PC-9 (cell line): ENCODE measurements around the gene CGN. TPM values are rescaled to one million over a fixed set of nuclear protein-coding genes. Genes with fewer than 3 reads are reported as not detected.
"Not testable (repeated sequence)": the region's sequence is repeated elsewhere in the genome, so short reads cannot be mapped to it uniquely, and the experiment has no call there.

Experiments
- BruUV-seq: library from RNA; stranded (reverse); fragments of 400-500 nt; replicated peaks from 2 replicates; lab custom pipeline; 2021; lab: Mats Ljungman, UMichigan
- CTCF ChIA-PET: fragments of 300-600 bp; sonication (Branson Sonifier 250); formaldehyde crosslinking; loops from one replicate; lab custom pipeline; 2022; ENCODE audit warnings: antibody characterized with exemption; lab: Charles Lee
- POLR2A ChIA-PET: fragments of 300-600 bp; sonication (Branson Sonifier 250); formaldehyde crosslinking; loops from one replicate; lab custom pipeline; 2022; ENCODE audit warnings: antibody characterized with exemption; ENCODE audit not compliant: unreplicated experiment; lab: Charles Lee
- DNase-seq, 2 experiments: peaks; one replicate each; pipeline versions ENCODE4 v3.0.0 to v3.0.0-alpha.2; 2015 to 2022; ENCODE audit warnings: mixed read lengths in 1 of 2
- H2AFZ ChIP-seq: fragments of 200-600 bp; sonication (generic); 2 replicates; pipeline ENCODE4 v1.8.1; 2017; ENCODE audit warnings: antibody characterized with exemption
- H3F3A ChIP-seq: fragments of 200-600 bp; sonication (generic); 2 replicates; pipeline ENCODE4 v1.8.1; 2017; ENCODE audit warnings: antibody characterized with exemption, mild to moderate bottlenecking, low read depth; ENCODE audit not compliant: insufficient read depth
- H3K27ac ChIP-seq: fragments of 200-600 bp; sonication (generic); 2 replicates; pipeline ENCODE4 v1.6.1; 2016; ENCODE audit warnings: mixed run types
- H3K27me3 ChIP-seq: fragments of 200-600 bp; sonication (generic); 2 replicates; pipeline ENCODE4 v1.6.1; 2016; ENCODE audit warnings: low read depth, mixed run types; ENCODE audit not compliant: insufficient read depth
- H3K36me3 ChIP-seq: fragments of 200-600 bp; sonication (generic); 2 replicates; pipeline ENCODE4 v1.6.1; 2016; ENCODE audit warnings: low read depth, mixed run types
- H3K4me1 ChIP-seq: fragments of 200-600 bp; sonication (generic); replicated peaks from 2 replicates; pipeline ENCODE4 v1.6.1; 2016; ENCODE audit warnings: mixed run types; ENCODE audit not compliant: insufficient read depth
- H3K4me2 ChIP-seq: fragments of 200-600 bp; sonication (generic); 2 replicates; pipeline ENCODE4 v1.6.1; 2017; ENCODE audit warnings: mixed run types
- H3K4me3 ChIP-seq: fragments of 200-600 bp; sonication (generic); 2 replicates; pipeline ENCODE4 v1.6.1; 2016; ENCODE audit warnings: mixed run types
- H3K79me2 ChIP-seq: fragments of 200-600 bp; sonication (generic); 2 replicates; pipeline ENCODE4 v1.6.1; 2017; ENCODE audit warnings: low read depth, mixed run types
- H3K9me2 ChIP-seq: fragments of 200-600 bp; sonication (generic); 2 replicates; pipeline ENCODE4 v1.8.1; 2017; ENCODE audit warnings: mild to moderate bottlenecking; ENCODE audit not compliant: insufficient read depth
- H3K9me3 ChIP-seq: fragments of 200-600 bp; sonication (generic); 2 replicates; pipeline ENCODE4 v1.8.1; 2016; ENCODE audit warnings: low read depth; ENCODE audit not compliant: insufficient read depth
- H4K20me1 ChIP-seq: fragments of 200-600 bp; sonication (generic); 2 replicates; pipeline ENCODE4 v1.8.1; 2017; ENCODE audit not compliant: insufficient read depth
- EZH2 ChIP-seq: fragments of 200-600 bp; sonication (generic); IDR thresholded peaks from 2 replicates; pipeline ENCODE4 v1.8.0; 2017; ENCODE audit warnings: antibody characterized with exemption, low read depth
- intact Hi-C: fragments of 100-400 bp; cut with micrococcal nuclease; formaldehyde crosslinking; loops from one replicate; pipeline ENCODE4 v1.10.0; 2022; ENCODE audit not compliant: unreplicated experiment
- total RNA-seq: library from RNA; stranded (reverse); gene quantifications from 2 replicates; pipeline ENCODE4 v1.2.3, GENCODE V29; 2021
- TF ChIP-seq, protein P1 (sequence below): fragments of 200-600 bp; sonication (generic); conservative IDR thresholded peaks from 2 replicates; pipeline ENCODE4 v1.6.1; 2017; ENCODE audit warnings: mixed run types, antibody characterized with exemption, mild to moderate bottlenecking, moderate library complexity

Gene CGN
- total RNA-seq, 1 experiment from 2014 or later, result 30.3 TPM

DNA sequence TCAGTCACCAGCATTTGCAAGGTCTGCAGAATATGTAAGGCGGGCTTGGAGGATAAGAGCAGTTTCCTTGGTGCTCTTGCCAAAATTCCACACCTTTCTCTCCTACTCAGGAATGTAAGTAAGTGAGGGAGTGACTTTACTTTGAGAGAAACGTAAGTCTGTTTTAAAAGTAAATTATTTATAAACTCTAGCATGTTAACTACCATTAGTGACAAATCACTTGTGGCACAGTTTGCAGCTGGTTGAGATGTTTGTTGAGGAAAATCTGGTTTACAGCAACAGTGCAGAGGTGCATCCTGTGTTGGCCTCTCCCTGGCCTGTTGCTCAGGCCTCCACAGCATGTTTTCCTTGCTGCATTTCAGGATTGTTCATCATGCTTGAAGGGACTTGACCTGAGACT, 8.5 kb downstream of the CGN start:
- Histone ChIP-seq H3K9me2 (no peaks in the 10 kb centered on the region), H3K36me3 (peaks cover 27% of the 10 kb centered on the region; the same call in 1 of the 2 replicates), H3K27me3 (no peaks in the 10 kb centered on the region), H3K27ac (no peak overlapping the region), H3K4me1 (peaks cover 26% of the 10 kb centered on the region), H3K4me2 (no peak overlapping the region), H3K79me2 (peaks cover 37% of the 10 kb centered on the region), H2AFZ (no peak overlapping the region), H3K4me3 (no peak overlapping the region), H4K20me1 (no peaks in the 10 kb centered on the region), H3F3A (peaks cover 18% of the 10 kb centered on the region), H3K9me3 (no peaks in the 10 kb centered on the region)
- CTCF ChIA-PET, result no interaction called here
- no peak for TF ChIP-seq EZH2
- TF ChIP-seq, protein P1, sequence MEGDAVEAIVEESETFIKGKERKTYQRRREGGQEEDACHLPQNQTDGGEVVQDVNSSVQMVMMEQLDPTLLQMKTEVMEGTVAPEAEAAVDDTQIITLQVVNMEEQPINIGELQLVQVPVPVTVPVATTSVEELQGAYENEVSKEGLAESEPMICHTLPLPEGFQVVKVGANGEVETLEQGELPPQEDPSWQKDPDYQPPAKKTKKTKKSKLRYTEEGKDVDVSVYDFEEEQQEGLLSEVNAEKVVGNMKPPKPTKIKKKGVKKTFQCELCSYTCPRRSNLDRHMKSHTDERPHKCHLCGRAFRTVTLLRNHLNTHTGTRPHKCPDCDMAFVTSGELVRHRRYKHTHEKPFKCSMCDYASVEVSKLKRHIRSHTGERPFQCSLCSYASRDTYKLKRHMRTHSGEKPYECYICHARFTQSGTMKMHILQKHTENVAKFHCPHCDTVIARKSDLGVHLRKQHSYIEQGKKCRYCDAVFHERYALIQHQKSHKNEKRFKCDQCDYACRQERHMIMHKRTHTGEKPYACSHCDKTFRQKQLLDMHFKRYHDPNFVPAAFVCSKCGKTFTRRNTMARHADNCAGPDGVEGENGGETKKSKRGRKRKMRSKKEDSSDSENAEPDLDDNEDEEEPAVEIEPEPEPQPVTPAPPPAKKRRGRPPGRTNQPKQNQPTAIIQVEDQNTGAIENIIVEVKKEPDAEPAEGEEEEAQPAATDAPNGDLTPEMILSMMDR, result no peak
- no peak for DNase-seq
- BruUV-seq, result no TSS peak
- intact Hi-C loops, result no loop called here
- POLR2A ChIA-PET, result no interaction called here

DNA sequence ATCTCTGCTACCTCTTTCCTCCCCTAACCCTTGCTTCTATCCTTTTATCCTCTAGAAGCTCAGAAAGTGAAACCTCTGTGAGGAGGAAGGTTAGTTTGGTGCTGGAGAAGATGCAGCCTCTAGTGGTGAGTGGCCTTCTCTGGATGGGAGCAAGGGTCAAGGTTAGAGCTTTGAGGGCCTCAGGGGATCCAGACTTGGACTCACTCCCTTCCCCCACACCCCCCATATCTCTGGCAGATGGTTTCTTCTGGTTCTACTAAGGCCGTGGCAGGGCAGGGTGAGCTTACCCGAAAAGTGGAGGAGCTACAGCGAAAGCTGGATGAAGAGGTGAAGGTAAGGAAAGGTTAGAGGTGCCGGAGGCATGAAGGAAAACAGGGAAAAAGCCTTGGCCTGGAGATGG, 9.2 kb downstream of the CGN start:
- TF ChIP-seq EZH2, result no peak
- TF ChIP-seq, protein P1, result no peak
- Histone ChIP-seq H3K27ac (no peak overlapping the region), H4K20me1 (no peaks in the 10 kb centered on the region), H3K4me1 (peaks cover 19% of the 10 kb centered on the region), H2AFZ (no peak overlapping the region), H3K9me3 (no peaks in the 10 kb centered on the region), H3K4me3 (no peak overlapping the region), H3K9me2 (no peaks in the 10 kb centered on the region), H3K4me2 (no peak overlapping the region), H3K36me3 (peaks cover 27% of the 10 kb centered on the region; the same call in 1 of the 2 replicates), H3K27me3 (no peaks in the 10 kb centered on the region), H3F3A (peaks cover 11% of the 10 kb centered on the region), H3K79me2 (peaks cover 30% of the 10 kb centered on the region)
- CTCF ChIA-PET, result no interaction called here
- intact Hi-C loops, result no loop called here
- POLR2A ChIA-PET, result no interaction called here
- no TSS peak for BruUV-seq
- DNase-seq, result no peak

DNA sequence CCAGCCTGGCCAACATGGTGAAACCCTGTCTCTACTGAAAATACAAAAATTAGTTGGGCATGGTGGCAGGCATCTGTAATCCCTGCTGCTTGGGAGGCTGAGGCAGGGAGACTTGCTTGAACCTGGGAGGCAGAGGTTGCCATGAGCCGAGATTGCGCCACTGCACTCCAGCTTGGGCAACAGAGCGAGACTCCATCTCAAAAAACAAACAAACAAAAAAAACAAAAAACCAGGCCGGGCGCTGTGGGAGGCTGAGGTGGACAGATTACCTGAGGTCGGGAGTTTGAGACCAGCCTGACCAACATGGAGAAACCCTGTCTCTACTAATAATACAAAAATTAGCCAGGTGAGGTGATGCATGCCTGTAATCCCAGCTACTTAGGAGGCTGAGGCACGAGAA, 11.2 kb downstream of the CGN start:
- H3K36me3 ChIP-seq, result peaks cover 27% of the 10 kb centered on the region; the same call in 1 of the 2 replicates
- H3K9me3 ChIP-seq, H4K20me1 ChIP-seq, H3K79me2 ChIP-seq, intact Hi-C loops, H3K4me2 ChIP-seq, H3K9me2 ChIP-seq, H3K4me3 ChIP-seq, H3K27ac ChIP-seq, H3F3A ChIP-seq, BruUV-seq, H2AFZ ChIP-seq, H3K4me1 ChIP-seq, DNase-seq, POLR2A ChIA-PET, H3K27me3 ChIP-seq: not testable (repeated sequence)
- CTCF ChIA-PET, result interaction anchor here (0.6 kb wide), 1 partner anchor 20 kb away, joined by 7 read pairs; no protein-coding TSS in a partner anchor

DNA sequence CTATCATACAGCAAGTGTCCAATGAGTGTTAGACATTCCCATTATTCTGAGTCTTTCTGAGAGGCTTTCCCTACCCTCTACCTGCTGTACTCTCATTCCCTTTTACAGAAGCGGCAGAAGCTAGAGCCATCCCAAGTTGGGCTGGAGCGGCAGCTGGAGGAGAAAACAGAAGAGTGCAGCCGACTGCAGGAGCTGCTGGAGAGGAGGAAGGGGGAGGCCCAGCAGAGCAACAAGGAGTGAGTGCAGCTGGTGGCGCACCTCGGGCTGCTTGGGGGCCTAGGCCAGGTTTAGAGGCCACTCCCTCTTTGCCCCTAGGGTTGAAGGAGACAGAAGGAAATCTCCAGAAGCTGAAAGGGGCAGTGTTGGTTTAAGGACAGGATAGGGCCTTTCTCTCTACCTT, 12.1 kb downstream of the CGN start:
- no peaks in the 10 kb centered on the region for H3K4me1 ChIP-seq
- TF ChIP-seq EZH2, result no peak
- TF ChIP-seq, protein P1, result no peak
- H3K27me3 ChIP-seq, result no peaks in the 10 kb centered on the region
- intact Hi-C loops, result no loop called here
- no peak overlapping the region for H3K27ac ChIP-seq
- H3K9me3 ChIP-seq, result no peaks in the 10 kb centered on the region
- ChIA-PET CTCF (no interaction called here), POLR2A (no interaction called here)
- H3K79me2 ChIP-seq, result peaks cover 2% of the 10 kb centered on the region; the same call in 1 of the 2 replicates
- H3K9me2 ChIP-seq, result no peaks in the 10 kb centered on the region
- no peak for DNase-seq
- H3K4me2 ChIP-seq, result no peak overlapping the region
- H3K36me3 ChIP-seq, result peaks cover 27% of the 10 kb centered on the region; the same call in 1 of the 2 replicates
- H3K4me3 ChIP-seq, result no peak overlapping the region
- H3F3A ChIP-seq, result no peaks in the 10 kb centered on the region
- no peaks in the 10 kb centered on the region for H4K20me1 ChIP-seq
- H2AFZ ChIP-seq, result no peak overlapping the region
- no TSS peak for BruUV-seq
